Stimulated activated CD8-positive, alpha-beta memory T cell treated with anti-CD3 and anti-CD28 coated beads, Interleukin-7, amount 100 ng/mL, for 4 hours (primary cell): ENCODE data around the gene ZNF775.
"Not testable (repeated sequence)": the region's sequence is repeated elsewhere in the genome, so short reads cannot be mapped to it uniquely, and the experiment has no call there.

Source experiments
- DNase-seq, 2 donors: peaks; one replicate each; pipeline ENCODE4 v3.0.0-alpha.2; 2020; ENCODE audit warnings: low read depth in 2 of 2

The ZNF775 gene

DNA sequence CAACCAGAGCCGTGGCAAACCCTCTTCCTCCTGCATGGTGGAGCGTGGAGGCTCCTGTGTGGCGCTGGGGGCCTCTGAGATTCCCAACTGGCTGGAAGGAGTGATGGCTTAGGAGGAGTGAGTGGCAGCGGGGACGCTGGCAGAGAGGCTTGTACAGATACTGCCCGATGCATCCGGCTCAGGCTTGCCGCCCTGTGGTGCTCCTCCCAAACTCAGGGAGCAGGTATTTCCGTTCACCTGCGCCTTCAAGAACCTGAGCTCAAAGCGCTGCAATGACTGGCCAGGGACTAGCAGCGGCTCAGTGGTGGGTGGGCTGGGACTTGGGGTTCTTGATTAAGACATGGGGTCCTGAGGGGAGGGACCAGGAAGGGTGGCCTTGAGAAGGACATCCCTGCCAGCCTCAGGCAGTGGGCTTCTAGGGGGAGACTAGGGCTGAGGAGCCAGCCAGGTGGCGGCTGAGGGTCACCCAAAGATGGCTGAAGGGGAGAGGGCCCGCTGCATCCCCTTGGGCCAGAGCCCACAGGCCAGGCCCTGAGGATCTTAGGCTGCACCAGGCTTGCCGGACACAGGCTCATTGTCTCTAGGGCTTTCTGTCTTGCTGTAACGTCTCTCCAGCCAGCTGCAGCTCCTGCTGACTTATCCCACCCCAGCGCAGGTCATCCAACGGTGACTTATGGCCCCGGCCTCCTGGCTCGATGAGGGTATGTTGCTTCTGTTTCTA lies 3.2 kb downstream of the ZNF775 start:
- no peak for DNase-seq

DNA sequence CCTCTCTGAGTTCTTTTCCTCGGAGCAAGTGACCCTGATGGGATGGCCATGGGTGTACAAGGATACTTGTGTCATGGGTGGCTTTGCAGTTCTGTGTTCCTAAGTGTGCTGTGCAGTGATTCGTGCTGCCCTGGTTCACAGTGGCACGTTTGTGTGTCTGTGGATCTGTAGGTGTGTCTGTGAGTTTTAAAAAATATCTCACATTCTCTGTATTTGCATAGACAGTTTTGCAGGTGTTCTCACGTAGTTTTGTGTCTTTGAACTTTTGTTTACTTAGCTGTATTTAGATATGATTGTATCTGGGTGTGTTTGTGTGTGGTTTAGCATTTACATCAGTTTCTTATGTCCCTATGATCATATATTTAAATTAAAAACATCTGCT lies 3.7 kb downstream of the ZNF775 start:
- DNase-seq, result no peak

DNA sequence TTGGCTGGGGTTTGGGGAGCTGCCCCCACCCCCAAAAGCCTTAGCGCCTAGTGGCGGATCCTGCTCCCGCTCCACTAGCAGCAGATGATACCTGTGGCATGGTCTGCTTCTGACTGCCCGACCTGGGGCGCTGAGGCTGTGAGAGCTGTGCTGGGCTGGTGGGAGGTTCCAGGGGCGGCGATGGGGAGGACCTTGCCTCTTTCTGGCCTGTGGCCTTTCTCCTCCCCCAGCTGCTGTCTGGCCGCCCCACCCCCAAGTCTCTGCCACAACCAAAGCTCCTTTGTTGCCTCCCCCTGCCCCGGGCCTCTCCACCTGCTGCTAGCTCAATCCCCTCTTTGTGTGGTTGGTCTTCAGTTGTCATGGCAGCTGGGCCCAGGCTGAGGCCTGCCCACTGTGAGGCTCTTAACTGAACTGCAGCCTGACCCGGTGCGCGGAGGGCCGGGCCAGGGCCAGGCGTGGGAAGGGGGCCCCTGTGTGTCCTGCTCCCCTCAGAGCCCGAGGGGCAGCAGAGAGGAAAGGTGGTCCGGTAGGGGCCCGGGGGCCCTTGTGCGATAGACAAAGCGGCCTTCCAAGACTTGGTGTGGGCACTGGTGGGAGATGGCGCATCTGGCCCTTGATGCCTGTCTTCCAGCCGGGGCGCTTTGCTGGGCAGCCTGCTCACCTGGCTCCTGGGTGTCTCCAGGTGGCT lies 4.7 kb downstream of the ZNF775 start:
- no peak for DNase-seq

DNA sequence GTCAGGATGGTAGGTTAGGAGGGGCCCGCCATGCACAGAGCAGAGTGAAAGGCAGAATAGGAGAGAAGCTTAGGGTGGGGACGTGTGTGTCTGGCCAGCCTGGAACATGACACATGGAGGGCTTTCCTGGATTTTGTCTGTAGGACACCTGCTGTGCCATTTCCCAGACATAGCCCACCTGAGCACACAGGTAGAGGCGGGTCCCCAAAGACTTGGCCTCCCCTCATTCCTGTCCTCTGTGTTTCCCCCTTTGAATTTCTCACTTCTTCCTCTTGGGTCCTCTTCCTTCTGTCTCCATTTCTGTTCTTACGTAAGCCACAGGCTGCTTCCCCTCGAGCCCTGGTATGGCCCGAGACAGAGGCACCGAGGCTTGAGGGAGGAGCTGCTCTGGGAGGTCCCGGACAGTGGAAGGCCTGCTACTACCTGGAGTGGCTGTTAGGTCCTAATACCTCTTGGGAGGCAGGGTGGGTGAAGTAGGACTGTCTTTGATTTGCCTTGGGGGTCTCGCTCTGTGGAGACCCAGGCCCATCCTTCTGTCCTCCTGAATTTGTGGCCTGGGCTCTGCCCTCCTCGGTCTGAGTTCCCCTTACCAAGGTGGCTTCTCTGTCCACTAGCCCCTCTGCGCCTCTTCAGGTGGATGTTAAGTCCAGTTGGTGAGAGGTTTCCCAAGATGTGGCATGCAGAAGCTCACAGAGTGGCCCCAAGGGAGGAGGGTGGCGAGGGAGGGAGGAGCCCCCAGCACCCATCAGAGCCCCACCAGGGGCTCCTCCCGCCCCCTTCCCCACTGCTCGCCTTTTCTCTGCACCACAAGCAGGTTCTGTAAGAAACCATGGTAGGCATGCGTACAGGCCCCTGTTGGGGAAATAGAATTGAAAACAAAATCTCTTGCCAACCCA lies 5.5 kb downstream of the ZNF775 start:
- no peak for DNase-seq

DNA sequence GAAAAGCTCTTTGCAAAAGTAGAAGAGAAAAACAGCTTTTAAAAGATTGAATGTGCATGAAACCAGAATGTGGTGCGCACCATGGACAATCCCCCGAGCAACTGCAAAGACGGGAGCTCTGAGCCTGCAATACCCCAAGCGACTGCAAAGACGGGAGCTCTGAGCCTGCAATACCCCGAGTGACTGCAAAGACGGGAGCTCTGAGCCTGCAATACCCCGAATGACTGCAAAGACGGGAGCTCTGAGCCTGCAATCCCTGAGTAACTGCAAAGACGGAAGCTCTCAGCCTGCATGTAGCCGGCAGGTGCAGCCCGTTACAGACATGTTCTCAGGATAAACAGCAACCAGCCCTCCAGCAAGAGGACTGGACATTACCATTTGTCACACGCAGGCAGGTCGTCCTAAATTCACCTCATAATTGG lies 6.2 kb downstream of the ZNF775 start:
- no peak for DNase-seq

DNA sequence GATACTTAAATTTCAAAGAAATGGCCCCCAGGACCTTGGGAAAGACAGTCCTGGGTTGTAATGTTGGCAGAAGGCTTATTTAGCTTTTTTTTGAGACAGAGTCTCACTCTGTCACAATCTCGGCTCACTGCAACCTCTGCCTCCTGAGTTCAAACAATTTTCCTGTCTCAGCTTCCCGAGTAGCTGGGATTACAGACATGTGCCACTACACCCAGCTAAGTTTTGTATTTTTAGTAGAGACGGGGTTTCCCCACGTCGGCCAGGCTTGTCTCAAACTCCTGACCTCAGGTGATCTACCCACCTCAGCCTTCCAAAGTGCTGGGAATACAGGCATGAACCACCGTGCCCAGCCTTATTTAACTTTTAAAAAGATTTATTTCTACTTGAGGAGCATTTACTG lies 6.8 kb downstream of the ZNF775 start:
- DNase-seq, result not testable (repeated sequence)

DNA sequence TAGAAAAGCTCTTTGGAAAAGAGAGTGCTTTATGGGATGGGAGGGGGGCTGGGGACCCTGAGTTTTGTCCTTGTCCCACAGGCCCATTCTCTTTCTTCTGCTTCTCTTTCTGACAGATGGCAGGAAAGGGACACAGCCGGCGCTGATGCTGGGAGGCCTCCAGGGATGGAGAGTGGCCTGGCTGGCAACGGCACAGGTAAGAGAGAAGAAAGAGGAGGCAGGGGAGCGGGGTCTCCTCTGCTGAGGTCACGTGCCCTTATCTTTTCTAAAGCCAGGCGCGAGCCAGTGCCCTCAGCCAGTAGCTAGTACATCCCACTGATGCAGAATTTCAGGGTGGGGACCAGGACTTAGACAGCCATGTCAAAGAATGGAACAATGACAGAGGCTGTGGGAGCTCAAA lies 9.2 kb downstream of the ZNF775 start:
- DNase-seq, result no peak

DNA sequence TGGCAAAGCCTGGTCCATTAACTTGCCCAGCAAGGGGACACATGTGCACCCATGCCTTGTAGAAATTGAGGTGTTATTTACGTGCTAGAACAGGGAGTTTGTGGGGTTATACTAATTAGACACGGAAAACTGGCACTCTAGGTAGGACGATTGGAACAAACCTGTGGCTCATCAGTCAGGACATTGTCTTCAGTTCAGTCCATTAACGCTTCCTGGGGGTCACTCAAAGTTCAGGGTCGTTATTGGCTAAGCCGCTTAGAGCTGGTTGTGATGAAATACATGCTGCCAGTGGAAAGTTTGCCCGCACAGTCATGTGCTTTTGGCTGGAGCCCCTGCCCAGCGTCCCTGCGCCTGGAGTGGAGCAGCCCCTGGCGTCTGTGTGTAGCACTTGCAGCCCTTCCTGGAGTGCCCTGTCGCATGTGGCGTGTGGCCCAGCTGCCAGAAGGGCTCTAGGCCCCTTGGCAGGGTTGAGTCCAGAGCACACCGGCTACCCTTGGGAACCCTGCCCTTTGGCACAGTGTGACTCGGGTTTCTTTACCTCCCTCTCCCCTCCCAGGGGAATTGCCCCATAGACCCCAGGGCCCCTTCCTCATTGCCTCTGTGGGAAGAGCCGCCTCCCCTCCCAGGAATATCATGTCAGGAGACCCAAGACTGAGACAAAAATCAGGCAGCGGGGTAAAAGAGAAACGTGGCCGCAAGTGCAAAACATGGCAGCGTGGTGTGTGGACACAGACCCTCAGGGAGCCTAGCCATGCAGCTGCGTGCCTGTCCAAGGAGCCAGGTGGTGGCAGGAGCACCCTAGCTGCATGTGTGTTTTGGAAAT lies 9.8 kb downstream of the ZNF775 start:
- DNase-seq, result no peak

DNA sequence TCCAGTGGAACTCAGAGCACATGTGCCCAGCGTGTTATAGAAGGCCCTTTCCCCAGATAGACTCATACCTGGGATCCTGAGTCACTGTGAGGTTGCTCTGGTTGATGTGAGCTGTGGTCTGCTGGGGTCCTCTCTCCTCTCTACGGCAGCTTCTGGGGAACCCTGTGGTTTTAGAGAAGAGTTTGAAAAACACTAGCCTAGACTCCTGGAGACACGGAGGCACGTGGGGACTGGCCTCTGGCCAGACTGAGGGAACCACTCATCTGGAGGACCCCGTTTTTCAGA lies 10.3 kb downstream of the ZNF775 start:
- no peak for DNase-seq

DNA sequence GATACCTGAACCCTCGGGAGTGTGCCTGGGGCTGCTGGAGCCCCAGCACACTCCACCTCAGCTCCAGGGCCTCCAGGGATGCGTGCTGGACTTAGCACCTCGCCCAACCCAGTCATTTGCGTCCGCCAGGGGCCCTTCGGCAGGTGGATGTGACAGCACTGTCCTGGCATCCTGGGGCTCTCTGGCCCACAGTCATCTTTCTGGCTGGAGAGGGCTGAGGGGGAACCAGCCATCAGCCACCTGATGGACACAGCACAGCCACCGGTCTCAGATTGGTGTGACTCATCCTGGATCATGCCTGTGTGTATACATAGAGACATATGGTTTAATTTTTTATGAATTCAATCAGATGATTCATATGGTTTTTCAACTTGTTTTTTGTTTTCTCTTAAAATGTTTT lies 11.1 kb downstream of the ZNF775 start:
- no peak for DNase-seq

DNA sequence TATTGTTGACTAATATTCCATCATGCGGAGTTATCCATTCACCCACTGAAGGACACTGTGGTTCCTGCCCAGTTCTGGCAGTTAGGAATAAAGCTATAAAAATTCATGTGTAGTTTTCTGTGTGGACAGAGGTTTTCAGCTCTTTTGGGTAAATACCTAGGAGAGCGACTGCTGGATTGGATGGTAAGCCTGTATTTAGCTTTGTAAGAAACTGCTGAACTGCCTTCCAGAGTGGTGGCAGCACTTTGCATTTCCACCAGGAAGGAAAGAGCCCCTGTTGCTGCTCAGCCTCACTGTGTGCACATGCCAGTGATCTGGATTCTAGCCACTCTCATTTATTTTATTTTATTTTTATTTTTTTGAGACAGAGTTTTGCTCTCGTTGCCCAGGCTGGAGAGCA lies 14.2 kb downstream of the ZNF775 start:
- DNase-seq, result no peak

DNA sequence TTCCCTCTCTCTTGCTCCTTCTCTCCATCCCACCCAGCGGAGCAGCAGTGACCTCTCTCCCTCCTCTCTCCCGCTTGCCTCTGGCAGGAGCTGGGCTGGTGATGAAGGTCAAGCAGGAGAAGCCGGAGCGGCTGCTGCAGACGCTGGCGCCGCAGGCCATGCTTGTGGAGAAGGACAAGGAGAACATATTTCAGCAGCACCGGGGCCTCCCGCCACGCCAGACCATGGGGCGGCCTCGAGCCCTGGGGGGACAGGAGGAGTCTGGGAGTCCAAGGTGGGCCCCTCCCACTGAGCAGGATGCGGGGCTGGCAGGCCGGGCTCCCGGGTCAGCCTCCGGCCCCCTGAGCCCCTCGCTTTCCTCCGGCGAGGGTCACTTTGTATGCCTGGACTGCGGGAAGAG lies 17.3 kb downstream of the ZNF775 start:
- DNase-seq, result no peak

DNA sequence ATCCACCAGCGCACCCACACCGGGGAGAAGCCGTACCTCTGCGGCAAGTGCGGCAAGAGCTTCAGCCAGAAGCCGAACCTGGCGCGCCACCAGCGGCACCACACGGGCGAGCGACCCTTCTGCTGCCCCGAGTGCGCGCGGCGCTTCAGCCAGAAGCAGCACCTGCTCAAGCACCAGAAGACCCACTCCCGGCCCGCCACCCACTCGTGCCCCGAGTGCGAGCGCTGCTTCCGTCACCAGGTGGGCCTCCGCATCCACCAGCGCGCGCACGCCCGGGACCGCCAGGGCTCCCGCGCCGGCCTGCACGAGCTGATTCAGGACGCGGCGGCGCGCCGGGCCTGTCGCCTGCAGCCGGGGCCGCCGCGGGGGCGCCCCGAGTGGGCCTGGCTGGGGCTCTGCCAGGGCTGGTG lies 17.7 kb downstream of the ZNF775 start:
- DNase-seq, result no peak

DNA sequence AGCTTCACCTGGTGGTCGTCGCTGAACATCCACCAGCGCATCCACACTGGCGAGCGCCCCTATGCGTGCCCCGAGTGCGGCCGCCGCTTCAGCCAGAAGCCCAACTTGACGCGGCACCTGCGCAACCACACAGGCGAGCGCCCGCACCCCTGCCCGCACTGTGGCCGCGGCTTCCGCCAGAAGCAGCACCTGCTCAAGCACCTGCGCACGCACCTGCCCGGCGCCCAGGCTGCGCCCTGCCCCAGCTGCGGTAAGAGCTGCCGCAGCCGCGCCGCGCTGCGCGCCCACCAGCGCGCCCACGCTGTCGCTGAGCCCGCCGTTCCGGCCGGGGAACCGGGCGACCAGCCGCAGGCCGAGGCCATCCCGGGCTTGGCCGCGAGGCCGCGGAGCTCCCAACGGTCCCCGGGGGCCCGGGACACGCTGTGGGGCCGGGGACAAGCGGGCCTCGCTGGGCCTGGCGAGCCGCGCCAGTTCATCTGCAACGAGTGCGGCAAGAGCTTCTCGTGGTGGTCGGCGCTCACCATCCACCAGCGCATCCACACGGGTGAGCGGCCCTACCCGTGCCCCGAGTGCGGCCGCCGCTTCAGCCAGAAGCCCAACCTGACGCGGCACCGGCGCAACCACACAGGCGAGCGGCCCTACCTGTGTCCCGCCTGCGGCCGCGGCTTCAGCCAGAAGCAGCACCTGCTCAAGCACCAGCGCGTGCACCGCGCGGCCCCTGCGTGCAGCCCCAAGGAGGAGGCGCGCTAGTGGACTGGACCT lies 18.4 kb downstream of the ZNF775 start:
- DNase-seq, result no peak

DNA sequence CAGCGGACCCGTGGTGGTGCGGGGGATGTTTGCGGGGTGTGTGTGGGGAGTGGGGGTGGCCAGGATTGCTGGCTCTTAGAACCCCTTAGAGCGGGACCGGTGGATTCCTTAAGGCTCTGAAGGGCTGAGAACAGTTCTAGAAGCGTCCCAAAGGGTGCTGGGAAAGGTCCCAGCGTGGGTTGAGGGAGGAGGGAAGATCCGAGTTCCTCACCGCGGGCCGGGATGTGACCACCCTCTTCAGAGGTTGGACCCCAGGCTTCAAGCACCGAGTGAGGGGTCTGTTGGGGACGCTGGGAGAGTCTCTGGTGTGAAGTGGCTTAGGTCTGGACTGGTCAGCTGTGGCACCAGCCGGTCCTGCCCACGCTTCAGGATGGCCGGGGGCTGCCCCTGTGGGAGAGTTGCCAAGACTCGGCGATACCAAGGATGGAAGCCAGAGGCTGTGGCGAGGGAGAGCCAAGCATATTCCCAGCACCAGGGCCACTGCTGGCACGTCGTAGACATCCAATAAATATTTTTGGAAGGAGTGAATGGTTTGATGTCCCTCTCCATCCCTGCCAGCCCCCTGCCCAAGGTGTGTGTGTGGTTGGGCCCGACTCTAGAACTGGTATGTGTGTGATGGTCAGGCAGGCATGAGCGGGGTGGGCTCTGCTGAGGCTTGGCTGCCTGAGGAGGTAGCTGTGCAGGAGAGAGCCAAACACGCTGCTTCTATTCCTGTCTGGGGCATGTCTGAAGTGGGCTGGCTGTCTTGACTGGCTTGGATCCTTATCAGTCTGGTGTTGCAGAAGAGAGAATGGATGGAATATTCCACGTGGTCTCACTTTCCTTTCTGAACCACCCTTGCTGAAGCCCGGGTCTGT lies 19.2 kb downstream of the ZNF775 start:
- no peak for DNase-seq

DNA sequence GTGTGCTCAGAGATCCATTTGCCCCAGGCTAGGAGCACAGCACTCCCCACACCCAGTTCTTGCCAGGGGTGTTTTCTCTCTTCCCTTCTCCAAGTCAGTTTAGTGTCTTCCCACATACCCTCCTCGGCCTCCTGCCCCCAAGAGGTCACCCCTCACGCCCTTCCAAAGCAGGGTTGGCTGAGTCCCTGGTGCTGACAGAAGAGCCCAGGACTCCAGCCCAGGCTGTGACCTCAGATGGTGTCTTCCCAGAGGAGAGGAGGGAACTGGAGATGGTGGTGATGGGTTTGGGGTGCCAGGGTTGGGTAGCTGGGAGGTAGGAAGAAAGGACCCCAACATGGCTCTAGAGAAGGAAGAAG lies 19.8 kb downstream of the ZNF775 start:
- no peak for DNase-seq

DNA sequence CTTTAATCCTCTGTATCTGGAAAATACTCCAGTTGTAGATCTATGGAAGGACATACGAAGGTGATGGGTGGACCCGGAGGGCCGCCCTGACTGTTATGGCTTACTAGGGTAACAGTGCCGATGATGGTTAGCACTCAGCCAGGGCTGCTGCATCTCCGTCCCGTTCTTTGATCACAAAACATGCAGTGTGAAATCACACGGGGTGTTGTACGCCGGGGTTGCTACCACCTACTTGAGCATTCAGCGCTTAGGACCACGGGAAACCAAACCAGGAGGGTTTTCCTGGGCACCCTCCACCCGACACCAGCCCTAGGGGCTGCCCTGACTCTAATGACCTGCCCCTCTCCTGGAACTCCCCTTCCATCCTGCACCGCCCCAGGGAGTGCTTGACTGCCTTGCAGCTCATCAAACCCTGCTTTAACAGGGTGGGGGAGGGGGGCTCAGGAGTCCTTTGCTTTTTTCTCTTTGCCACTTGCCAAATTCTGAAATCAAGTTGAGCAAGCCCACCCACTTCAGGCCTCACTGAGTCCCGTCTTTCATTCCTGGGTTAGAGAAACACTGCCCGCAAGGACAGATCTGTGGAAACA lies 20.4 kb downstream of the ZNF775 start:
- no peak for DNase-seq

DNA sequence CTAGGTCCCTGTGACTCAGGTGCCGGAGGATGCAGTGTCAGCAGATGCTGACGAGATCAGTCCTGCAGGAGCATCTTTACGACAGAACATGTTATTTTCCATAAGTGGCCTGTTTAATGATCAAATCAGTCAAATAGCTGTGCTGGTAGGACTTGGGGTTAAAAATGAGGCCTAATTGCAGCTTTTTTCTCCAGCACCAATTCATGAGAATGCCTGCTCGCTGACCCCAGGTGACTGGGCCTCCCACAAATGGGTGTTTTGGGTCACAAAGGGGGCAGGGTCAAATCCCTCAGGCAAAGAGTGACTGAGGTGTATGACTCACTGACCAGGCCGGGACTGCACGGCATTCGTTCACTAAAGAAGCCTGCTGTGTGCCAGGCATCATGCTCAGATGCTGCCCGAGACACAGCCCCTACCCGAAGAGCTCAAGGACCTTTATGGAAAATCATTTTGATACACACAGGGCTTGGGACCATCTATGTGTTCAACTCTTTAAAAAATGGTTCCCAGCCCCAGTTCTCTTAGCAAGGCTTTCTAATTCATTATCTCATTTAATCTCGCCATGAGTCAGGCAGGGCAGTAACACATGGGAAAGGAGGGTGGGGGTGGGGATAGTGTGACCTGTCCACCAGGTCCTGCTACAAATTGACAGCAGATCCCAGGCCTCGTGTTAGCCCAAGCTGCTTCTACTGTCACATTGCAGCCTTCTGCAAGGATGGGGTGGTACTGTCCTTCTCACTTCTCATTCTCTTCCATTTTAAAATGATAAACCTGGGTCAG lies 21.1 kb downstream of the ZNF775 start:
- DNase-seq, result no peak

DNA sequence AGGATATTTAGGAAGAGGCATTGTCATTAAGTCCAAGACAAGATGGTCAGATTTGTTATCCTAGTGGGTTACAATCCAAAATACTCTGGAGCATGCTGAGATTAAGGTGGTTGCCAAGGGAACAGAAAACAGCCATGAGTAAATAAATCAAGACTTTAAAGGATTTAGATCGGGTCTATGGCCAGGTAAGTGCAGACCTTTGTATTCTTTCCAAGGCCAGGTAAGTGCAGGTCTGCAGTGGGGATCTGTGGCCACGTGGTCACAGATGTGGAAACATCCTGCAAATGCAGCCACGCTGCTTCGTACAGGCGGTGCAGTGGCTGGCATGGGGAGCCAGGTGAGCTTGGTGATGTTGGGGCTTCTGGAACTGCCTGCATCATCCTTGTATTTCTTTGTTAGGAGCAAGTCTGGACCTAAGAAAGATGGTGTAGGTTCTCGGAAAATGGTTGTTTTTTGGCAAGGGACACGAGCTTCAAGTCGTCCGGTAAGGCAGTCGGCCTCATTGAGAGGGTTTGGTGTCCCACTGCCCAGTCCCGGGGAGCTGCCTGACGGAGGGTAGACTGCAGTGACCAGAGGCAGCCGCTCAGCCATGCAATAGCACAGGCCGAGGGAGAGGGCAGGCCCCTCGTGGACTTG lies 21.8 kb downstream of the ZNF775 start:
- DNase-seq, result no peak
